ENCODE results near the gene ACTR2. TPM values are rescaled to one million over a fixed set of nuclear protein-coding genes. Genes with fewer than 3 reads are reported as not detected.
A peak's percentile ranks its signal among the peaks of the same experiment; 100 is the strongest.

The ACTR2 gene
- total and polyA plus RNA-seq, 2 of the 13 experiments (the other 11 are each of a cell fraction or from before 2014, with no cell fraction given), result 51.2 to 100 TPM

- TF ChIP-seq ZBTB40 (IDR thresholded peaks at IDR 0.05) (no peak), ZBTB40 (CRISPR knock-in tag; IDR thresholded peaks at IDR 0.05) (no peak), ZFP90 (CRISPR knock-in tag; IDR thresholded peaks at IDR 0.05; ENCODE audit: borderline replicate concordance) (no peak), HNRNPL (IDR thresholded peaks at IDR 0.05; ENCODE audit: low read depth, low read length) (no peak), SRF (IDR thresholded peaks at IDR 0.05; ENCODE audit: low read depth, low read length) (no peak), SNAPC4 (CRISPR knock-in tag; IDR thresholded peaks at IDR 0.05) (no peak), SIX1 (CRISPR knock-in tag; IDR thresholded peaks at IDR 0.05; ENCODE audit: borderline replicate concordance) (no peak), TCF7 (IDR thresholded peaks at IDR 0.05; ENCODE audit: low read depth) (no peak), ERF (CRISPR knock-in tag; IDR thresholded peaks at IDR 0.05) (no peak; the same call in 1 of the 2 replicates), ZNF567 (CRISPR knock-in tag; IDR thresholded peaks at IDR 0.05; ENCODE audit: borderline replicate concordance) (no peak), ZBTB49 (CRISPR knock-in tag; IDR thresholded peaks at IDR 0.05; ENCODE audit: borderline replicate concordance) (peak; percentile 45; the same call in 1 of the 2 replicates), FOXA3 (CRISPR knock-in tag; IDR thresholded peaks at IDR 0.05) (no peak)
- TF ChIP-seq, protein P1, sequence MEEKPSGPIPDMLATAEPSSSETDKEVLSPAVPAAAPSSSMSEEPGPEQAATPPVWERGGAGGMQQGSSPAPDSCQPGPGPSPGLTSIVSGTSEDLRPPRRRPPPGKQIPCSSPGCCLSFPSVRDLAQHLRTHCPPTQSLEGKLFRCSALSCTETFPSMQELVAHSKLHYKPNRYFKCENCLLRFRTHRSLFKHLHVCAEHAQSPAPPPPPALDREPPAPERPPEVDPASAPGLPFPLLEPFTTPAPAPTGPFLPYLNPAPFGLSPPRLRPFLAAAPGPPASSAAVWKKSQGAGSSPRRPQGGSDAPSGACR (CRISPR knock-in tag; IDR thresholded peaks at IDR 0.05), result 0 out of 2 replicates have a peak, but pooled peaks have one; percentile 23
Observed at GRCh38 chr2:65227020-65227455, 593 bp upstream of the ACTR2 start (continued).

All from HepG2 (cell line).